ENCODE results near the gene SMU1. TPM values are rescaled to one million over a fixed set of nuclear protein-coding genes. Genes with fewer than 3 reads are reported as not detected.
"Not testable (repeated sequence)": the region's sequence is repeated elsewhere in the genome, so short reads cannot be mapped to it uniquely, and the experiment has no call there.

Gene SMU1
- total and polyA plus RNA-seq, 4 experiments from 2014 or later, result 21.8 to 33.0 (median 31.2) TPM

DNA sequence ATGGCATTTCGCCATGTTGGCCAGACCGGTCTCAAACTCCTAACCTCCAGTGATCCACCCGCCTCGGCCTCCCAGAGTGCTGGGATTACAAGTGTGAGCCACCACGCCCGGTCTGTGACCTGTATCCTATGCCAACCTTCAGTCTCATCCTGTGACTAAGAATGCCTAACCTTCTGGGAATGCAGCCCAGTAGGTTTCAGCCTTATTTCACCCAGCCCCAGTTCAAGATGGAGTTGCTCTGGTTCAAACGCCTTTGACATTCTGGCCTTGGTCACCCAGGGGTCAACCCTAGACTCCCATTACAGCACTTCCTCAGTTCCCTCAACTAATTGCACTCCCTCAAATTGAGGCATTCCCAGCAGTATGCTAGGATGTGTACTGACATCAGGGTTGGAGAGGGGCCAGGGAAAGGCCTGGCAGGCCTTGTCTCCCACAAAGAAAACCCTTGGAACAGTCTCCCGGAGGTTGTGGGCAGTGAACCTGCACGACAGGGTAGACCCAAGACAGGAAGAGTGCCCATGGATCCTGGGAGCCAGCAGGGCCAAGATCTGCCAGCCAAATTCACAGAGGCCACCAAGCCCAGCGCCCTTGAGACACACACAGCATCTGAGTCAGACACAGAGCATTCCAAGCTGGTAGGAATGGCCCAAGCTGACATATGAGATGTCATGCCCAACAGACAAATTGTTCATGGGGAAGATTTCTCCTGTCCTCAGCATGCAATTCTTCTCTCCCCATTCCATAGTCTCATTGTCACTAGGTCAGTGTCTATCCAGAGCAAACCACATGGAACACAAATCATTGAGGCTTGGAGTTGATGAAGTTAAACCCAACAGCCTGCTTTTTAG lies 24.9 kb upstream of the SMU1 start:
- H3K4me1 ChIP-seq (ENCODE audit: insufficient read depth, low read length), result no peaks in the 10 kb centered on the region
- H3K36me3 ChIP-seq (ENCODE audit: insufficient read depth, low read length), result no peaks in the 10 kb centered on the region
- CTCF ChIA-PET (ENCODE audit: partially characterized antibody), result no interaction called here
- DNase-seq, result no peak
- no peak overlapping the region for H3K27ac ChIP-seq (ENCODE audit: low read depth, low read length)
- no peak overlapping the region for H3K4me3 ChIP-seq (ENCODE audit: low read length in 2 of 2)
- Mint-ChIP-seq H3K36me3 (no peaks in the 10 kb centered on the region), H3K4me3 (no peak overlapping the region), H3K9me3 (no peaks in the 10 kb centered on the region), H3K4me1 (peaks cover 0 to 1% (median 0%) of the 10 kb centered on the region in 4 donors), H3K27me3 (no peaks in the 10 kb centered on the region), H3K27ac (peak overlapping the region in 5 of 7 donors; percentile 6 to 61 (median 14))
- POLR2A ChIA-PET (ENCODE audit: partially characterized antibody), result no interaction called here
- H3K9me3 ChIP-seq (ENCODE audit: control insufficient read depth in 1 of 2, low read length in 2 of 2), result no peaks in the 10 kb centered on the region
- intact Hi-C loops (cut with micrococcal nuclease), result no loop called here
- no peaks in the 10 kb centered on the region for H3K27me3 ChIP-seq (ENCODE audit: insufficient read depth, low read length)

DNA sequence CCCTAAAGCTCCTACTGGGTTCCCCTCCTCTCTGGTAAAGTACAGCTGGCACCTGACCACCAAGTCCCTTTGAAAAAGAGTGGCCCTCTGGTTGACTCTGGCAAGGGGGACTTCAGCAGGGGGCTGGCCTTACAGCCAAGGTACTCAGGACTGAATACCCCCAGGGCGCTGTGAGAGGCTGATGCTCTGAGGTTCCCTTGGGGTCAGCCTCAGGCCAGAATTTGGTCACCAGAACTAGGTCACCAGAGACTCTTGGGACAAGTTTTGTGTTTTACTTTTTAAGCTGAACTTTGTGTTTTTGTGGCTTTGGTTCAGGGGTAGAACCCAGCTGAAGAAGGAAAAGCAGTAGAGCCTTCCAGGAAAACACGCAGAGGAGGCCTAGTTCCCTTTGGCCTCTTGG lies 23.3 kb upstream of the SMU1 start:
- H3K27ac Mint-ChIP-seq, result peak overlapping the region in 1 of 7 donors; percentile 8
- no peak overlapping the region for H3K4me3 Mint-ChIP-seq
- no peak for DNase-seq
- H3K36me3 ChIP-seq (ENCODE audit: insufficient read depth, low read length), result no peaks in the 10 kb centered on the region
- peaks cover 0 to 1% (median 0%) of the 10 kb centered on the region in 4 donors for H3K4me1 Mint-ChIP-seq
- no peaks in the 10 kb centered on the region for H3K36me3 Mint-ChIP-seq
- no peak overlapping the region for H3K4me3 ChIP-seq (ENCODE audit: low read length in 2 of 2)
- POLR2A ChIA-PET (ENCODE audit: partially characterized antibody), result no interaction called here
- no peaks in the 10 kb centered on the region for H3K9me3 ChIP-seq (ENCODE audit: control insufficient read depth in 1 of 2, low read length in 2 of 2)
- no peaks in the 10 kb centered on the region for H3K27me3 Mint-ChIP-seq
- intact Hi-C loops (cut with micrococcal nuclease), result no loop called here
- no peak overlapping the region for H3K27ac ChIP-seq (ENCODE audit: low read depth, low read length)
- CTCF ChIA-PET (ENCODE audit: partially characterized antibody), result interaction anchor here (2.2 kb wide), 1 partner anchor 127 kb away, joined by 9 read pairs; no protein-coding TSS in a partner anchor
- no peaks in the 10 kb centered on the region for H3K9me3 Mint-ChIP-seq
- no peaks in the 10 kb centered on the region for H3K27me3 ChIP-seq (ENCODE audit: insufficient read depth, low read length)
- H3K4me1 ChIP-seq (ENCODE audit: insufficient read depth, low read length), result no peaks in the 10 kb centered on the region

DNA sequence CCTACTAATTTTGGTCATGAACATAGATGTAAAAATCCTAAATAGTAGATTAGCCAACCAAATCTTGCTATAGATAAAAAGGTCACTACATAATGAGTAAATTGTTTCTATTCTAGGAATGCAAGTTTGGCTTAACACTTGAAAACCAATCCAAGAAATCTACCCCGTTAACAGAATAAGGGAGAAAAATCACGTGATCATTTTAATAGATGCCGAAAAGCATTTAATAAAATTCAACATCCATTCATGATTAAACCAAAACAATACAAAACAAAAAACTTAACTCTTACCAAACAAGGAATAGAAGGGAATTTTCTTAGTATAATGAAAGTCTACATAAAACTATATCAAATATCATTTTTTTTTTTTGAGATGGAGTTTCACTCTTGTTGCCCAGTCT lies 20.7 kb upstream of the SMU1 start:
- H3K4me1 Mint-ChIP-seq, result peaks cover 0 to 4% (median 0%) of the 10 kb centered on the region in 4 donors
- Histone ChIP-seq H3K27ac (ENCODE audit: low read depth, low read length) (no peak overlapping the region), H3K4me3 (ENCODE audit: low read length in 2 of 2) (no peak overlapping the region), H3K9me3 (ENCODE audit: control insufficient read depth in 1 of 2, low read length in 2 of 2) (no peaks in the 10 kb centered on the region), H3K27me3 (ENCODE audit: insufficient read depth, low read length) (no peaks in the 10 kb centered on the region), H3K36me3 (ENCODE audit: insufficient read depth, low read length) (no peaks in the 10 kb centered on the region), H3K4me1 (ENCODE audit: insufficient read depth, low read length) (no peaks in the 10 kb centered on the region)
- peaks cover 0 to 3% (median 0%) of the 10 kb centered on the region in 8 donors for H3K9me3 Mint-ChIP-seq
- peaks cover 0 to 2% of the 10 kb centered on the region in 2 donors for H3K27me3 Mint-ChIP-seq
- H3K27ac Mint-ChIP-seq, result no peak overlapping the region
- H3K4me3 Mint-ChIP-seq, result no peak overlapping the region
- intact Hi-C loops (cut with micrococcal nuclease), result no loop called here
- CTCF ChIA-PET (ENCODE audit: partially characterized antibody), result no interaction called here
- DNase-seq, result no peak
- POLR2A ChIA-PET (ENCODE audit: partially characterized antibody), result no interaction called here
- H3K36me3 Mint-ChIP-seq, result no peaks in the 10 kb centered on the region

DNA sequence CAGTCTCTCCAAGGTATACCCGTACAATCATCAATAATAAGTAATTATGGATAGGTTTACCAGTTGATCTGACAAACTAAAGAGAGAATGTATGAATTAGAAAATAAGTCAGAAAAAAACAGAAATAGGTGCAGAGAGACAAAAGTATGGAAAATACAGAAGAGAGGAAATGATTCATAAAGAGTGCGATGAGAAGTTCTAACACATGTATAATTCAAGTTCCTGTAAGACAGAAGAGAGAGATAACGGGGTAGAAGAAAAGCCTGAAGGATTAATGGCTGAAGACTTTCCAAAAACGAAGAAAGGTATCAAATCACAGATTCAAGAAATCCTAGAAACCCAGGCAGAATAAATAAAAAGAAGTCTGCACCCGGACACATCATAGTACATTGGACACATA lies 16.2 kb upstream of the SMU1 start:
- H3K27ac ChIP-seq (ENCODE audit: low read depth, low read length), result no peak overlapping the region
- ChIA-PET CTCF (ENCODE audit: partially characterized antibody) (no interaction called here), POLR2A (ENCODE audit: partially characterized antibody) (no interaction called here)
- H3K4me1 ChIP-seq (ENCODE audit: insufficient read depth, low read length), result no peaks in the 10 kb centered on the region
- Mint-ChIP-seq H3K9me3 (peaks cover 0 to 4% (median 0%) of the 10 kb centered on the region in 8 donors), H3K4me3 (no peak overlapping the region), H3K27me3 (peaks cover 0 to 2% of the 10 kb centered on the region in 2 donors), H3K36me3 (no peaks in the 10 kb centered on the region), H3K4me1 (peaks cover 0 to 4% (median 0%) of the 10 kb centered on the region in 4 donors), H3K27ac (no peak overlapping the region)
- no peak for DNase-seq
- H3K27me3 ChIP-seq (ENCODE audit: insufficient read depth, low read length), result no peaks in the 10 kb centered on the region
- no peaks in the 10 kb centered on the region for H3K9me3 ChIP-seq (ENCODE audit: control insufficient read depth in 1 of 2, low read length in 2 of 2)
- H3K36me3 ChIP-seq (ENCODE audit: insufficient read depth, low read length), result no peaks in the 10 kb centered on the region
- H3K4me3 ChIP-seq (ENCODE audit: low read length in 2 of 2), result no peak overlapping the region
- intact Hi-C loops (cut with micrococcal nuclease), result no loop called here

DNA sequence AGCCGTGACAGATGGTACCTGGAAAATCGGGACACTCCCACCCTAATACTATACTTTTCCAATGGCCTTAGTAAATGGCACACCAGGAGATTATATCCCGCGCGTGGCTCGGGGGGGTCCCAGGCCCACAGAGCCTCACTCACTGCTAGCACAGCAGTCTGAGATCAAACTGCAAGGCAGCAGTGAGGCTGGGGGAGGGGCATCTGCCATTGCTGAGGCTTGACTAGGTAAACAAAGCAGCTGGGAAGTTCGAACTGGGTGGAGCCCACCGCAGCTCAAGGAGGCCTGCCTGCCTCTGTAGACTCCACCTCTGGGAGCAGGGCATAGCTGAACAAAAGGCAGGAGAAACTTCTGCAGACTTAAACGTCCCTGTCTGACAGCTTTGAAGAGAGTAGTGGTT lies 9.2 kb upstream of the SMU1 start:
- H3K36me3 ChIP-seq (ENCODE audit: insufficient read depth, low read length); H3K27me3 ChIP-seq (ENCODE audit: insufficient read depth, low read length); H3K4me3 ChIP-seq (ENCODE audit: low read length in 2 of 2); H3K9me3 Mint-ChIP-seq; H3K27ac ChIP-seq (ENCODE audit: low read depth, low read length); H3K27ac Mint-ChIP-seq; H3K36me3 Mint-ChIP-seq; H3K27me3 Mint-ChIP-seq; H3K4me3 Mint-ChIP-seq; H3K9me3 ChIP-seq (ENCODE audit: control insufficient read depth in 1 of 2, low read length in 2 of 2); intact Hi-C loops (cut with micrococcal nuclease): not testable (repeated sequence)
- ChIA-PET CTCF (ENCODE audit: partially characterized antibody) (interaction anchor here (1.1 kb wide), 2 partner anchors 37 to 141 kb away, joined by 3 to 7 read pairs; no protein-coding TSS in a partner anchor), POLR2A (ENCODE audit: partially characterized antibody) (interaction anchor here (1.4 kb wide), 1 partner anchor 82 kb away, joined by 3 read pairs; the partner anchor contains the start of gene B4GALT1)
- H3K4me1 Mint-ChIP-seq, result peaks cover 7 to 28% (median 18%) of the 10 kb centered on the region in 4 donors
- DNase-seq, result peak in 1 of 5 donors; percentile 31
- peaks cover 27% of the 10 kb centered on the region for H3K4me1 ChIP-seq (ENCODE audit: insufficient read depth, low read length)

DNA sequence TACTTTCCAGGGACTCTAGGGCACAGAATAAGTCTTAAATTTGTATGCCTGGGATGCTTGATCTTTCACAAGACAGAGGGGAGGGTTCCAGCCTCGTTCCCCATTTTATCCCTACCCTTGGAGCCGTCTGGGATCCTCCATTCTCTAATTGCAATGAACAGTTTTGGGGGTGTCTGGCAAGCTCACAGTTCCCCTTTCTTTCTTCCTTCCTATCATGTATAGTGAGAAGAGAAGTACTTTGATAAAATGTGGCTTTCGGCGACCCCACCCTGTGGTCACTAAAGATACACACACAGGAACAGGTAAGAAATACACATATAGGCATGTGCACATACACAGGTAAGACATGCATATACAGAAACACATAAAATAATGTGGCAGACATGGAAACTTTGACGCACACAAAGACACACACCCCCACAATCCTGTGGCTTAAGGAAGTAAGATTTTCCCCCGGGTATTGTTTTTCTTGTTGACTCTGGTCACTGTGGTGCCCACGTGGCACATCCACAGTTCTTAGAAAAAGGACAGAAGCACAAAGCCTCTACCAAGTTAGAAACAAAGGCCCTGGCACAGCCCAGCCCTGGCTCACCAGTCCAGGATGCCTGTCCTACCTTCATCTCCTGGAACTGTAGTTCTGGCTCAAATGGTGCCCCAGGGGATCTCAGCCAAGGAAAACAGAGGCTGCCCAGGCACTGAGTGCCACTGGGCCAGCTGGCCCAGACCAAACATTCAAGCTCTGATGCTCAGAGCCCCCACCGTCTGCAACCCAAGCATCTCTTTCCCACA lies 6.3 kb upstream of the SMU1 start:
- H3K27me3 Mint-ChIP-seq, result peaks cover 0 to 2% of the 10 kb centered on the region in 2 donors
- CTCF ChIA-PET (ENCODE audit: partially characterized antibody), result interaction anchor here (0.6 to 3.7 kb wide), 8 partner anchors 30 to 204 kb away, joined by 3 to 28 read pairs (median 5); partner anchors contain the start of gene B4GALT1
- peak overlapping the region; percentile 38 to 86 (median 65) for H3K4me3 Mint-ChIP-seq
- peak overlapping the region; percentile 18 to 87 (median 62) for H3K27ac Mint-ChIP-seq
- Histone ChIP-seq H3K27me3 (ENCODE audit: insufficient read depth, low read length) (no peaks in the 10 kb centered on the region), H3K27ac (ENCODE audit: low read depth, low read length) (no peak overlapping the region), H3K9me3 (ENCODE audit: control insufficient read depth in 1 of 2, low read length in 2 of 2) (no peaks in the 10 kb centered on the region), H3K36me3 (ENCODE audit: insufficient read depth, low read length) (no peaks in the 10 kb centered on the region), H3K4me3 (ENCODE audit: low read length in 2 of 2) (no peak overlapping the region), H3K4me1 (ENCODE audit: insufficient read depth, low read length) (peaks cover 28% of the 10 kb centered on the region)
- peaks cover 11 to 33% (median 19%) of the 10 kb centered on the region in 4 donors for H3K4me1 Mint-ChIP-seq
- POLR2A ChIA-PET (ENCODE audit: partially characterized antibody), result interaction anchor here (0.8 to 1.8 kb wide), 3 partner anchors 77 to 144 kb away, joined by 3 to 8 read pairs (median 4); partner anchors contain the start of gene B4GALT1
- peaks cover 0 to 4% (median 0%) of the 10 kb centered on the region in 8 donors for H3K9me3 Mint-ChIP-seq
- intact Hi-C loops (cut with micrococcal nuclease), result no loop called here
- H3K36me3 Mint-ChIP-seq, result no peaks in the 10 kb centered on the region
- peak in 2 of 5 donors; percentile 17 to 20 for DNase-seq

DNA sequence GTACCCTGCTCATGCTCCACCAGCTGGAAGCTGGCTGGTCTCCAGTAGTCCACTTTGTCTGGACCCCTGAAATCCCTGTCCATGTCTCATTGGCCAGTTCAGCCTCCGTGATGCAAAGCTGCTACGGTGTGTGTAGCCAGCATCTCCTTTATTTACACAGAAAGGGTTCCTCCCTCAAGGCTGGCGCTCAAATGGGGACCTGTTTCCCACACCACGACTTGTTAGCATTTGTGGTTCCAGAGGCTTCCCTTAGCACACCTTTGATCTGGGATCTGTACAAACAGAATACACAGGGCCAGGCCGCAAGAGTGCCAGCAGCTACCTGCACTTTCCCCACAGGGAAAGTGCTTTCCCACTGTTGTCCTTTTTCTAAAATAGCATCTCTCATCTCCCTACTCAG lies 5.7 kb upstream of the SMU1 start:
- DNase-seq, result peak; percentile 13 to 40 (median 30)
- peak overlapping the region; percentile 38 to 86 (median 65) for H3K4me3 Mint-ChIP-seq
- peaks cover 15 to 33% (median 21%) of the 10 kb centered on the region in 4 donors for H3K4me1 Mint-ChIP-seq
- Histone ChIP-seq H3K4me1 (ENCODE audit: insufficient read depth, low read length) (peaks cover 34% of the 10 kb centered on the region), H3K9me3 (ENCODE audit: control insufficient read depth in 1 of 2, low read length in 2 of 2) (no peaks in the 10 kb centered on the region), H3K27ac (ENCODE audit: low read depth, low read length) (no peak overlapping the region), H3K27me3 (ENCODE audit: insufficient read depth, low read length) (no peaks in the 10 kb centered on the region), H3K4me3 (ENCODE audit: low read length in 2 of 2) (no peak overlapping the region), H3K36me3 (ENCODE audit: insufficient read depth, low read length) (no peaks in the 10 kb centered on the region)
- peaks cover 0 to 2% of the 10 kb centered on the region in 2 donors for H3K27me3 Mint-ChIP-seq
- intact Hi-C loops (cut with micrococcal nuclease), result no loop called here
- H3K36me3 Mint-ChIP-seq, result no peaks in the 10 kb centered on the region
- ChIA-PET POLR2A (ENCODE audit: partially characterized antibody) (interaction anchor here (0.8 to 1.8 kb wide), 3 partner anchors 77 to 144 kb away, joined by 3 to 8 read pairs (median 4); partner anchors contain the start of gene B4GALT1), CTCF (ENCODE audit: partially characterized antibody) (interaction anchor here (0.6 to 3.7 kb wide), 7 partner anchors 30 to 204 kb away, joined by 3 to 28 read pairs (median 5); partner anchors contain the start of gene B4GALT1)
- H3K27ac Mint-ChIP-seq, result peak overlapping the region in 6 of 7 donors; percentile 18 to 87 (median 58)
- peaks cover 0 to 4% (median 0%) of the 10 kb centered on the region in 8 donors for H3K9me3 Mint-ChIP-seq
